ENCODE data around the gene ARAF. TPM values are rescaled to one million over a fixed set of nuclear protein-coding genes. Genes with fewer than 3 reads are reported as not detected.
"Not testable (repeated sequence)": the region's sequence is repeated elsewhere in the genome, so short reads cannot be mapped to it uniquely, and the experiment has no call there.

ARAF gene
- total RNA-seq, 1 experiment from 2014 or later, result 20.3 TPM

- DNase-seq (ENCODE audit: low read depth), result no peak
These were observed 25.2 kb downstream of the ARAF start for GRCh38 chrX:47586043-47586787.

- DNase-seq (ENCODE audit: low read depth), result no peak
These were observed 26.3 kb downstream of the ARAF start for GRCh38 chrX:47587091-47587891.

GRCh38 chrX:47587906-47588735 lies 27.1 kb downstream of the ARAF start:
- no peak for DNase-seq (ENCODE audit: low read depth)

GRCh38 chrX:47590984-47591383 lies 30.0 kb downstream of the ARAF start:
- no peak for DNase-seq (ENCODE audit: low read depth)

- no peak for DNase-seq (ENCODE audit: low read depth)
These were observed 32.5 kb downstream of the ARAF start for GRCh38 chrX:47593522-47593921.

GRCh38 chrX:47595716-47596251 lies 34.8 kb downstream of the ARAF start:
- DNase-seq (ENCODE audit: low read depth), result no peak

- no peak for DNase-seq (ENCODE audit: low read depth)
These were observed 35.3 kb downstream of the ARAF start for GRCh38 chrX:47596256-47596655.

- no peak for DNase-seq (ENCODE audit: low read depth)
These were observed 36.2 kb downstream of the ARAF start for GRCh38 chrX:47597222-47597621.

- DNase-seq (ENCODE audit: low read depth), result not testable (repeated sequence)
These were observed 42.1 kb downstream of the ARAF start for GRCh38 chrX:47603125-47603524.

- DNase-seq (ENCODE audit: low read depth), result no peak
These were observed 44.0 kb downstream of the ARAF start for GRCh38 chrX:47605024-47605423.

GRCh38 chrX:47607091-47607490 lies 46.1 kb downstream of the ARAF start:
- no peak for DNase-seq (ENCODE audit: low read depth)

GRCh38 chrX:47608130-47608810 lies 47.3 kb downstream of the ARAF start:
- DNase-seq (ENCODE audit: low read depth), result no peak

- no peak for DNase-seq (ENCODE audit: low read depth)
These were observed 49.5 kb downstream of the ARAF start for GRCh38 chrX:47610511-47610910.

- DNase-seq (ENCODE audit: low read depth), result no peak
These were observed 50.5 kb downstream of the ARAF start for GRCh38 chrX:47611489-47611888.

- DNase-seq (ENCODE audit: low read depth), result no peak
These were observed 50.9 kb downstream of the ARAF start for GRCh38 chrX:47611926-47612325.

GRCh38 chrX:47612418-47612817 lies 51.4 kb downstream of the ARAF start:
- DNase-seq (ENCODE audit: low read depth), result no peak

- DNase-seq (ENCODE audit: low read depth), result peak; percentile 20
These were observed 52.1 kb downstream of the ARAF start for GRCh38 chrX:47613082-47613481.

- no peak for DNase-seq (ENCODE audit: low read depth)
These were observed 53.6 kb downstream of the ARAF start for GRCh38 chrX:47614618-47615017.

- DNase-seq (ENCODE audit: low read depth), result no peak
These were observed 58.0 kb downstream of the ARAF start for GRCh38 chrX:47618923-47619485.

- peak; percentile 86 for DNase-seq (ENCODE audit: low read depth)
These were observed 58.7 kb downstream of the ARAF start, which contains the start of gene SYN1 for GRCh38 chrX:47619486-47620302. Gene SYN1, minus strand, starts transcription at chrX:47619857. Its CDS starts 129 bp downstream, at chrX:47619728.

Measured in Daoy (cell line).